ENCODE results near the gene JPT2. TPM values are rescaled to one million over a fixed set of nuclear protein-coding genes. Genes with fewer than 3 reads are reported as not detected.

Gene JPT2
- total RNA-seq, 1 experiment from 2014 or later: 113 TPM

GRCh38 chr16:1740781-1741490 lies 62.9 kb downstream of the JPT2 start:
- ChIA-PET POLR2A (no interaction called here), CTCF (no interaction called here), RAD21 (ENCODE audit: low non-redundant PET in 1 of 2, low total read pairs in 2 of 2, uncharacterized antibody in 2 of 2, unreplicated experiment in 2 of 2) (interaction anchor here in 1 of 2 experiments (0.6 kb wide), 1 partner anchor 444 kb away, joined by 4 read pairs; no protein-coding TSS in a partner anchor)
- intact Hi-C loops (cut with micrococcal nuclease): no loop called here
- Histone ChIP-seq H3K79me2 (ENCODE audit: insufficient read depth, low read length) (no peaks in the 10 kb centered on the region), H3K4me2 (ENCODE audit: low read length) (no peak overlapping the region), H3K36me3 (ENCODE audit: control insufficient read depth in 1 of 2, insufficient read depth in 2 of 2, low read length in 2 of 2) (no peaks in the 10 kb centered on the region), H3K27ac (ENCODE audit: low read depth, low read length) (no peak overlapping the region; the same call in 1 of the 2 replicates), H3K4me3 (replicated peaks in 1 of 2; ENCODE audit: low read depth in 1 of 2, low read length in 2 of 2) (no peak overlapping the region), H4K20me1 (ENCODE audit: insufficient read depth) (no peaks in the 10 kb centered on the region), H3K4me1 (ENCODE audit: control insufficient read depth in 1 of 2, insufficient read depth in 2 of 2, low read length in 2 of 2) (no peaks in the 10 kb centered on the region), H3K27me3 (ENCODE audit: insufficient read depth, low read length) (no peaks in the 10 kb centered on the region), H3K9me3 (ENCODE audit: control insufficient read depth in 1 of 2, insufficient read depth in 1 of 2, low read depth in 1 of 2, low read length in 2 of 2) (peaks cover 0 to 6% of the 10 kb centered on the region in 2 experiments; a peak in 2 of 4 replicates), H3K9ac (ENCODE audit: low read length) (no peak overlapping the region), H3K9me2 (ENCODE audit: insufficient read depth) (no peaks in the 10 kb centered on the region), H2AFZ (ENCODE audit: low read depth, low read length, poor library complexity, severe bottlenecking) (no peak overlapping the region)
- ATAC-seq: no peak
- TF ChIP-seq ATF3 (IDR thresholded peaks at IDR 0.05) (no peak), EGR1 (IDR thresholded peaks at IDR 0.05; ENCODE audit: low read depth) (no peak)
- DNase-seq (ENCODE audit: low read depth, low spot score): no peak
- BruUV-seq (replicated peaks): no TSS peak

- Histone ChIP-seq H3K4me1 (ENCODE audit: control insufficient read depth in 1 of 2, insufficient read depth in 2 of 2, low read length in 2 of 2) (no peaks in the 10 kb centered on the region), H2AFZ (ENCODE audit: low read depth, low read length, poor library complexity, severe bottlenecking) (no peak overlapping the region), H3K27ac (ENCODE audit: low read depth, low read length) (no peak overlapping the region), H3K36me3 (ENCODE audit: control insufficient read depth in 1 of 2, insufficient read depth in 2 of 2, low read length in 2 of 2) (no peaks in the 10 kb centered on the region), H3K4me3 (replicated peaks in 1 of 2; ENCODE audit: low read depth in 1 of 2, low read length in 2 of 2) (no peak overlapping the region), H3K27me3 (ENCODE audit: insufficient read depth, low read length) (no peaks in the 10 kb centered on the region), H3K79me2 (ENCODE audit: insufficient read depth, low read length) (no peaks in the 10 kb centered on the region), H4K20me1 (ENCODE audit: insufficient read depth) (no peaks in the 10 kb centered on the region), H3K4me2 (ENCODE audit: low read length) (no peak overlapping the region), H3K9me3 (ENCODE audit: control insufficient read depth in 1 of 2, insufficient read depth in 1 of 2, low read depth in 1 of 2, low read length in 2 of 2) (peaks cover 0 to 4% of the 10 kb centered on the region in 2 experiments; a peak in 2 of 4 replicates), H3K9ac (ENCODE audit: low read length) (no peak overlapping the region), H3K9me2 (ENCODE audit: insufficient read depth) (no peaks in the 10 kb centered on the region)
- TF ChIP-seq RAD21 (IDR thresholded peaks at IDR 0.05; ENCODE audit: low read depth): no peak
- no peak for TF ChIP-seq EZH2phosphoT487 (IDR thresholded peaks at IDR 0.05; ENCODE audit: borderline replicate concordance)
- no peak for TF ChIP-seq CBX3 (IDR thresholded peaks at IDR 0.05; ENCODE audit: low read depth)
- no peak for TF ChIP-seq EGR1 (IDR thresholded peaks at IDR 0.05; ENCODE audit: low read depth)
- TF ChIP-seq MAX (IDR thresholded peaks at IDR 0.05): no peak
- TF ChIP-seq CTCF (IDR thresholded peaks at IDR 0.05 in 2 of 3, conservative IDR thresholded peaks at IDR 0.05 in 1 of 3; ENCODE audit: borderline replicate concordance in 1 of 3, insufficient read depth in 1 of 3, low read depth in 2 of 3, low read length in 2 of 3): no peak
- TF ChIP-seq YY1 (IDR thresholded peaks at IDR 0.05; ENCODE audit: extremely low read depth, insufficient replicate concordance, low read depth, low read length): no peak
- no peak for TF ChIP-seq JUND (IDR thresholded peaks at IDR 0.05)
- TF ChIP-seq CEBPB (IDR thresholded peaks at IDR 0.05; ENCODE audit: low read depth): no peak
- DNase-seq (ENCODE audit: low read depth, low spot score): no peak
- POLR2A ChIA-PET: no interaction called here
- intact Hi-C loops (cut with micrococcal nuclease): no loop called here
- no TSS peak for BruUV-seq (replicated peaks)
- CTCF ChIA-PET: no interaction called here
- ATAC-seq: no peak
- RAD21 ChIA-PET (ENCODE audit: low non-redundant PET in 1 of 2, low total read pairs in 2 of 2, uncharacterized antibody in 2 of 2, unreplicated experiment in 2 of 2): interaction anchor here in 1 of 2 experiments (0.6 kb wide), 1 partner anchor 445 kb away, joined by 4 read pairs; no protein-coding TSS in a partner anchor
Observed at GRCh38 chr16:1741553-1742165, 63.6 kb downstream of the JPT2 start.

Measured in HCT116 (cell line).